ENCODE data around the gene MIOX. TPM values are rescaled to one million over a fixed set of nuclear protein-coding genes. Genes with fewer than 3 reads are reported as not detected.

The MIOX gene
- total and polyA plus RNA-seq, 9 of the 15 experiments (the other 6 are each of a cell fraction or from before 2014, with no cell fraction given), result 0.08 TPM; not detected in 8

DNA sequence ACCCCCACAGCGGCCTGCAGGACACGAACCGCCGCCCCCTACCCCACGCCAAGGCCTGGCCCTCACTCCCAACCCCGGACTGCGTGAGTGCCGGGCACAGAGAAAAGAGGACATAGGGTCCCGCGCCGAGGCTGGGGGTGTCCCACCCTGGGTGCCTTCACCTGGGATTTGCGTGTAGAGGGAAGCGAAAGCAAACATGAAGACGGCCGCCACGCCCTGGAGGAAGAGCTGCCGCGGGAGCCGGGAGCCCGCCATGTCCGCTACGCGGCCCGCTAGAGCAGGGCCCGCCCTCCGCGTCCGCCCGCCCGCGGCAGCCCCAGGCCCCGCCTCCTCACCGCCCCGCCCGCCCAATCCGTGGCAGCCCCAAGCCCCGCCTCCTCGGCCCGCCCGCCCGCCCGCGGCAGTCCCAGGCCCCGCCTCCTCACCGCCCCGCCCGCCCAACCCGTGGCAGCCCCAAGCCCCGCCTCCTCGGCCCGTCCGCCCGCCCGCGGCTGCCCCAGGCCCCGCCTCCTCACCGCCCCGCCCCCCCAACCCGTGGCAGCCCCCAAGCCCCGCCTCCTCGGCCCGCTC, 20.8 kb downstream of the MIOX start, which contains the start of gene LMF2:
Gene LMF2, minus strand, starts transcription at position 282 of the 570 bp plus-strand sequence. Its CDS starts 27 bp downstream, at position 255.
- peak within 1 kb of the TSS; percentile 87 for H3K4me3 ChIP-seq
- H3K4me2 ChIP-seq (ENCODE audit: insufficient read depth, low read length), result peak within 1 kb of the TSS; percentile 91
- no peaks in the 10 kb centered on the region for H3K27me3 ChIP-seq (ENCODE audit: control insufficient read depth in 2 of 2, insufficient read depth in 2 of 2, low read length in 2 of 2)
- H3K27ac ChIP-seq (ENCODE audit: extremely low read depth, low read depth, low read length), result peak within 1 kb of the TSS; percentile 98
- ATAC-seq, result peak; percentile 88
- H3K79me2 ChIP-seq (ENCODE audit: control insufficient read depth, insufficient read depth, low read length), result peaks cover 45% of the 10 kb centered on the region
- peak in 2 of 4 experiments; percentile 88 for DNase-seq (ENCODE audit: extremely low read depth in 1 of 4, low spot score in 3 of 4)
- no peaks in the 10 kb centered on the region for H3K9me1 ChIP-seq (ENCODE audit: control insufficient read depth, insufficient read depth, low read length)
- in situ Hi-C loops (cut with MboI), result no loop called here
- intact Hi-C loops (cut with micrococcal nuclease), result no loop called here
- H3K36me3 ChIP-seq (ENCODE audit: control insufficient read depth, insufficient read depth, low read length), result peaks cover 32% of the 10 kb centered on the region; the same call in 1 of the 3 replicates
- no peak for FAIRE-seq
- CTCF ChIA-PET (ENCODE audit: low intra/inter-chr PET ratio), result no interaction called here
- no TSS peak for BruUV-seq (replicated peaks)
- peak within 1 kb of the TSS; percentile 87 to 99 for H3K9ac ChIP-seq (ENCODE audit: insufficient read depth in 1 of 2, low read depth in 2 of 2, low read length in 2 of 2)
- H2AFZ ChIP-seq (ENCODE audit: low read depth, low read length), result peak within 1 kb of the TSS; percentile 93
- POLR2A ChIA-PET, result interaction anchor here (0.6 to 5.7 kb wide), 6 partner anchors 11 to 135 kb away, joined by 3 to 65 read pairs (median 4); partner anchors contain the start of genes MIOX and SCO2
- H3K9me3 ChIP-seq (replicated peaks; ENCODE audit: control insufficient read depth, insufficient read depth, low read depth, low read length), result no peaks in the 10 kb centered on the region
- peaks cover 0 to 27% of the 10 kb centered on the region in 2 experiments; a peak in 3 of 5 replicates for H3K4me1 ChIP-seq (replicated peaks in 1 of 2; ENCODE audit: control insufficient read depth in 2 of 2, insufficient read depth in 2 of 2, low read length in 2 of 2)
- no peaks in the 10 kb centered on the region for H4K20me1 ChIP-seq (replicated peaks; ENCODE audit: control insufficient read depth, insufficient read depth, low read length)
- WGBS (ENCODE audit: insufficient coverage, low coverage, missing lambda C conversion rate), result no CpG with 5 or more reads among the region's 62 CpGs
- TF ChIP-seq SUPT5H (IDR thresholded peaks at IDR 0.05), result peak; percentile 41
- peak in 1 of 2 experiments; percentile 74; a peak in 2 of 4 replicates for TF ChIP-seq HDAC1 (IDR thresholded peaks at IDR 0.05)
- peak; percentile 58 for TF ChIP-seq PHF20 (IDR thresholded peaks at IDR 0.05; ENCODE audit: partially characterized antibody)
- TF ChIP-seq MCM7 (IDR thresholded peaks at IDR 0.05), result no peak
- TF ChIP-seq, protein P1, sequence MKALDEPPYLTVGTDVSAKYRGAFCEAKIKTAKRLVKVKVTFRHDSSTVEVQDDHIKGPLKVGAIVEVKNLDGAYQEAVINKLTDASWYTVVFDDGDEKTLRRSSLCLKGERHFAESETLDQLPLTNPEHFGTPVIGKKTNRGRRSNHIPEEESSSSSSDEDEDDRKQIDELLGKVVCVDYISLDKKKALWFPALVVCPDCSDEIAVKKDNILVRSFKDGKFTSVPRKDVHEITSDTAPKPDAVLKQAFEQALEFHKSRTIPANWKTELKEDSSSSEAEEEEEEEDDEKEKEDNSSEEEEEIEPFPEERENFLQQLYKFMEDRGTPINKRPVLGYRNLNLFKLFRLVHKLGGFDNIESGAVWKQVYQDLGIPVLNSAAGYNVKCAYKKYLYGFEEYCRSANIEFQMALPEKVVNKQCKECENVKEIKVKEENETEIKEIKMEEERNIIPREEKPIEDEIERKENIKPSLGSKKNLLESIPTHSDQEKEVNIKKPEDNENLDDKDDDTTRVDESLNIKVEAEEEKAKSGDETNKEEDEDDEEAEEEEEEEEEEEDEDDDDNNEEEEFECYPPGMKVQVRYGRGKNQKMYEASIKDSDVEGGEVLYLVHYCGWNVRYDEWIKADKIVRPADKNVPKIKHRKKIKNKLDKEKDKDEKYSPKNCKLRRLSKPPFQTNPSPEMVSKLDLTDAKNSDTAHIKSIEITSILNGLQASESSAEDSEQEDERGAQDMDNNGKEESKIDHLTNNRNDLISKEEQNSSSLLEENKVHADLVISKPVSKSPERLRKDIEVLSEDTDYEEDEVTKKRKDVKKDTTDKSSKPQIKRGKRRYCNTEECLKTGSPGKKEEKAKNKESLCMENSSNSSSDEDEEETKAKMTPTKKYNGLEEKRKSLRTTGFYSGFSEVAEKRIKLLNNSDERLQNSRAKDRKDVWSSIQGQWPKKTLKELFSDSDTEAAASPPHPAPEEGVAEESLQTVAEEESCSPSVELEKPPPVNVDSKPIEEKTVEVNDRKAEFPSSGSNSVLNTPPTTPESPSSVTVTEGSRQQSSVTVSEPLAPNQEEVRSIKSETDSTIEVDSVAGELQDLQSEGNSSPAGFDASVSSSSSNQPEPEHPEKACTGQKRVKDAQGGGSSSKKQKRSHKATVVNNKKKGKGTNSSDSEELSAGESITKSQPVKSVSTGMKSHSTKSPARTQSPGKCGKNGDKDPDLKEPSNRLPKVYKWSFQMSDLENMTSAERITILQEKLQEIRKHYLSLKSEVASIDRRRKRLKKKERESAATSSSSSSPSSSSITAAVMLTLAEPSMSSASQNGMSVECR (CRISPR knock-in tag; IDR thresholded peaks at IDR 0.05), result peak; percentile 60; the same call in 1 of the 2 replicates
- TF ChIP-seq, protein P2, sequence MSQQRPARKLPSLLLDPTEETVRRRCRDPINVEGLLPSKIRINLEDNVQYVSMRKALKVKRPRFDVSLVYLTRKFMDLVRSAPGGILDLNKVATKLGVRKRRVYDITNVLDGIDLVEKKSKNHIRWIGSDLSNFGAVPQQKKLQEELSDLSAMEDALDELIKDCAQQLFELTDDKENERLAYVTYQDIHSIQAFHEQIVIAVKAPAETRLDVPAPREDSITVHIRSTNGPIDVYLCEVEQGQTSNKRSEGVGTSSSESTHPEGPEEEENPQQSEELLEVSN (IDR thresholded peaks at IDR 0.05; ENCODE audit: borderline replicate concordance in 1 of 2, extremely low read depth in 1 of 2, insufficient read depth in 1 of 2, insufficient read length in 1 of 2, low read depth in 1 of 2, low read length in 1 of 2, poor library complexity in 1 of 2, severe bottlenecking in 1 of 2), result peak in 1 of 2 experiments; percentile 18
- TF ChIP-seq POLR2A (conservative IDR thresholded peaks at IDR 0.05), result peak; percentile 13
- no peak for TF ChIP-seq GTF2E2 (tag; IDR thresholded peaks at IDR 0.05)
- no peak for TF ChIP-seq ZNF253 (CRISPR knock-in tag; conservative IDR thresholded peaks at IDR 0.05)
- TF ChIP-seq CREM (IDR thresholded peaks at IDR 0.05; ENCODE audit: low read depth), result peak; percentile 33; the same call in 1 of the 2 replicates
- no peak for TF ChIP-seq FOXA1 (IDR thresholded peaks at IDR 0.05; ENCODE audit: borderline replicate concordance)
- TF ChIP-seq U2AF1 (optimal IDR thresholded peaks at IDR 0.05; ENCODE audit: low read depth, low read length), result no peak
- no peak for TF ChIP-seq SAP30 (IDR thresholded peaks at IDR 0.05; ENCODE audit: borderline replicate concordance, insufficient read depth, low read depth, low read length, poor library complexity, severe bottlenecking)
- TF ChIP-seq, protein P3, sequence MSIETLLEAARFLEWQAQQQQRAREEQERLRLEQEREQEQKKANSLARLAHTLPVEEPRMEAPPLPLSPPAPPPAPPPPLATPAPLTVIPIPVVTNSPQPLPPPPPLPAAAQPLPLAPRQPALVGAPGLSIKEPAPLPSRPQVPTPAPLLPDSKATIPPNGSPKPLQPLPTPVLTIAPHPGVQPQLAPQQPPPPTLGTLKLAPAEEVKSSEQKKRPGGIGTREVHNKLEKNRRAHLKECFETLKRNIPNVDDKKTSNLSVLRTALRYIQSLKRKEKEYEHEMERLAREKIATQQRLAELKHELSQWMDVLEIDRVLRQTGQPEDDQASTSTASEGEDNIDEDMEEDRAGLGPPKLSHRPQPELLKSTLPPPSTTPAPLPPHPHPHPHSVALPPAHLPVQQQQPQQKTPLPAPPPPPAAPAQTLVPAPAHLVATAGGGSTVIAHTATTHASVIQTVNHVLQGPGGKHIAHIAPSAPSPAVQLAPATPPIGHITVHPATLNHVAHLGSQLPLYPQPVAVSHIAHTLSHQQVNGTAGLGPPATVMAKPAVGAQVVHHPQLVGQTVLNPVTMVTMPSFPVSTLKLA (conservative IDR thresholded peaks at IDR 0.05), result peak in 1 of 2 experiments; percentile 18; a peak in 2 of 4 replicates
- peak; percentile 50 for TF ChIP-seq POLR2B (IDR thresholded peaks at IDR 0.05; ENCODE audit: low read depth, partially characterized antibody)
- TF ChIP-seq ZFX (CRISPR knock-in tag; IDR thresholded peaks at IDR 0.05), result peak; percentile 76
